ENCODE measurements around the gene SLC12A3.

- TF ChIP-seq POLR2AphosphoS5 (IDR thresholded peaks at IDR 0.05) (no peak), CTCF (IDR thresholded peaks at IDR 0.05) (no peak), POLR2A (IDR thresholded peaks at IDR 0.05; ENCODE audit: low read depth) (no peak), EP300 (IDR thresholded peaks at IDR 0.05) (no peak)
These were observed 29.7 kb upstream of the SLC12A3 start for GRCh38 chr16:56835320-56835719.

Data from esophagus muscularis mucosa (tissue), 4 donors.